GM12878 (cell line): Measurements from ENCODE around the gene POR. TPM values are rescaled to one million over a fixed set of nuclear protein-coding genes. Genes with fewer than 3 reads are reported as not detected.
A peak's percentile ranks its signal among the peaks of the same experiment; 100 is the strongest.

Experiments used
- ATAC-seq: fragments of 200-7000 bp; cut with Tn5 transposase; 3 replicates; pipeline ENCODE4 v1.9.1; 2020; ENCODE audit warnings: mild to moderate bottlenecking, moderate library complexity
- BruUV-seq: library from RNA; stranded (reverse); fragments of 400-500 nt; replicated peaks from 2 replicates; lab custom pipeline; 2021; lab: Mats Ljungman, UMichigan
- CTCF ChIA-PET: fragments of 300-600 bp; sonication (Branson Sonifier 250); formaldehyde crosslinking; extraction: SDS; loops from one replicate; lab custom pipeline; 2021; ENCODE audit warnings: inconsistent platforms; lab: Yijun Ruan, JAX
- POLR2A ChIA-PET: fragments of 350-600 bp; formaldehyde crosslinking; extraction: SDS; loops from one replicate; lab custom pipeline; 2021; ENCODE audit warnings: inconsistent platforms; lab: Charles Lee
- RAD21 ChIA-PET: fragments of 300-600 bp; sonication (Branson Sonifier 250); formaldehyde crosslinking; loops from one replicate; lab custom pipeline; 2023; ENCODE audit warnings: antibody characterized with exemption; ENCODE audit not compliant: unreplicated experiment; lab: Charles Lee
- SMC1A ChIA-PET: fragments of 300-600 bp; sonication (Branson Sonifier 250); formaldehyde crosslinking; loops from one replicate; lab custom pipeline; 2023; ENCODE audit not compliant: unreplicated experiment, uncharacterized antibody; lab: Charles Lee
- DNase-seq: peaks from one replicate; pipeline ENCODE4 v3.0.0-alpha.2; 2011; ENCODE audit warnings: low read depth, low spot score
- FAIRE-seq: peaks from 3 replicates; lab custom pipeline; 2011; peaks lifted over from hg19 to GRCh38; lab: Jason Lieb, UNC
- H2AFZ ChIP-seq: 2 replicates; pipeline ENCODE4 v1.6.0; 2011; ENCODE audit warnings: low read depth, low read length, control low read depth; ENCODE audit not compliant: control insufficient read depth
- H3K27ac ChIP-seq: 2 replicates; pipeline ENCODE4 v1.5.1; 2011; ENCODE audit warnings: control low read depth; ENCODE audit not compliant: control insufficient read depth, insufficient read depth
- H3K27me3 ChIP-seq, 2 experiments: replicated peaks in 1 of 2; 2 replicates each; pipeline versions ENCODE4 v1.6.0 to v1.6.1; 2011; ENCODE audit warnings: low read length in 1 of 2; ENCODE audit not compliant: control insufficient read depth in 2 of 2, insufficient read depth in 2 of 2
- H3K36me3 ChIP-seq, 2 experiments: 2 replicates each; pipeline ENCODE4 v1.5.1; 2011; ENCODE audit warnings: low read length in 1 of 2; ENCODE audit not compliant: control insufficient read depth in 2 of 2, insufficient read depth in 2 of 2
- H3K4me1 ChIP-seq: 2 replicates; pipeline ENCODE4 v1.6.1; 2011; ENCODE audit warnings: mild to moderate bottlenecking, low read length, moderate library complexity, mixed read lengths; ENCODE audit not compliant: control insufficient read depth, insufficient read depth
- H3K4me2 ChIP-seq: 2 replicates; pipeline ENCODE4 v1.6.0; 2011; ENCODE audit warnings: control low read depth; ENCODE audit not compliant: control insufficient read depth, insufficient read depth
- H3K4me3 ChIP-seq: fragments of 200-600 bp; sonication (generic); 2 replicates; pipeline ENCODE4 v1.5.1; 2016
- H3K79me2 ChIP-seq: 2 replicates; pipeline ENCODE4 v1.6.0; 2011; ENCODE audit warnings: low read length; ENCODE audit not compliant: control insufficient read depth, insufficient read depth
- H3K9ac ChIP-seq: 2 replicates; pipeline ENCODE4 v1.8.0; 2011; ENCODE audit warnings: low read length, control low read depth, mixed read lengths; ENCODE audit not compliant: control insufficient read depth, insufficient read depth
- H3K9me3 ChIP-seq: replicated peaks from 3 replicates; pipeline ENCODE4 v1.5.1; 2011; ENCODE audit warnings: mild to moderate bottlenecking, low read length; ENCODE audit not compliant: control insufficient read depth, insufficient read depth
- H4K20me1 ChIP-seq: 2 replicates; pipeline ENCODE4 v1.6.0; 2011; ENCODE audit not compliant: control insufficient read depth, insufficient read depth
- CTCF ChIP-seq, 3 experiments: IDR thresholded peaks in 2 of 3; conservative IDR thresholded peaks in 1 of 3; 2 replicates each; pipeline ENCODE4 v1.5.1; 2011; ENCODE audit warnings: low read depth in 3 of 3, low read length in 3 of 3, mild to moderate bottlenecking in 3 of 3, control low read depth in 2 of 3, moderate library complexity in 2 of 3, inconsistent platforms in 1 of 3, mixed read lengths in 1 of 3; ENCODE audit not compliant: control insufficient read depth in 2 of 3, insufficient read depth in 1 of 3; ENCODE audit errors: extremely low read depth in 1 of 3
- KDM1A ChIP-seq: fragments of 200-600 bp; sonication (generic); IDR thresholded peaks from 2 replicates; pipeline ENCODE4 v1.6.1; 2016; ENCODE audit warnings: borderline replicate concordance
- RAD21 ChIP-seq: IDR thresholded peaks from 2 replicates; pipeline ENCODE4 v1.6.1; 2011; ENCODE audit warnings: mild to moderate bottlenecking, low read depth, low read length, moderate library complexity; ENCODE audit not compliant: insufficient read depth
- WGBS: methylation state at CpG from one replicate; pipeline ENCODE4 v1.1.6; 2016; ENCODE audit warnings: low lambda C conversion rate; ENCODE audit not compliant: insufficient replicate concordance, insufficient coverage; ENCODE audit errors: missing lambda C conversion rate; 5-methylcytosine and 5-hydroxymethylcytosine counted together
- in situ Hi-C: fragments of 300-500 bp; cut with MboI; formaldehyde crosslinking; loops from 9 replicates; pipeline ENCODE4 v1.14.3; 2018; ENCODE audit warnings: mixed read lengths
- intact Hi-C: fragments of 100-400 bp; cut with micrococcal nuclease; formaldehyde crosslinking; loops from one replicate; pipeline ENCODE4 v1.14.2; 2022; ENCODE audit not compliant: unreplicated experiment
- polyA plus RNA-seq, 11 experiments: library from polyadenylated mRNA; depleted of rRNA in 4 of 11; unstranded in 6 of 11; stranded (reverse) in 5 of 11; fragments of >200 nt; fragmentation: Nextera tagmentation in 4 of 11; fragmentation: Illumina TruSeq in 1 of 11; extraction: Ambion mirVana in 4 of 11; extraction: Trizol in 1 of 11; gene quantifications; 1 replicate in 1 of 11; 2 replicates in 10 of 11; pipeline versions ENCODE4 v1.2.1 to v1.2.3, GENCODE V29; 2011 to 2016; ENCODE audit warnings: inconsistent platforms in 2 of 11, missing spikeins in 2 of 11, low read depth in 1 of 11
- total RNA-seq, 4 experiments: library from RNA; depleted of rRNA in 3 of 4; stranded (reverse); fragments of >200 nt in 3 of 4; fragmentation: Illumina TruSeq in 1 of 4; extraction: Trizol in 1 of 4; gene quantifications; 2 replicates each; pipeline versions ENCODE4 v1.2.1 to v1.2.3, GENCODE V29; 2013 to 2021

The POR gene
- total and polyA plus RNA-seq, 10 of the 15 experiments (the other 5 are each of a cell fraction or from before 2014, with no cell fraction given): 2.2 to 75.8 (median 35.9) TPM

- no peaks in the 10 kb centered on the region for H3K27me3 ChIP-seq
- no peak for DNase-seq
- CTCF ChIA-PET: no interaction called here
- no peaks in the 10 kb centered on the region for H3K79me2 ChIP-seq
- H3K4me2 ChIP-seq: no peak overlapping the region
- H3K27ac ChIP-seq: no peak overlapping the region
- TF ChIP-seq RAD21 (peak; percentile 21; the same call in 1 of the 2 replicates), KDM1A (no peak), CTCF (IDR thresholded peaks at IDR 0.05 in 2 of 3, conservative IDR thresholded peaks at IDR 0.05 in 1 of 3; ENCODE audit: control insufficient read depth in 2 of 3, extremely low read depth in 1 of 3, insufficient read depth in 1 of 3, low read depth in 3 of 3, low read length in 3 of 3) (0 out of 6 replicates have a peak, but pooled peaks of 1 of the 3 experiments have one; percentile 2)
- TF ChIP-seq, all 136 proteins: peak for 2
- SMC1A ChIA-PET: no interaction called here
- H3K9me3 ChIP-seq: no peaks in the 10 kb centered on the region
- peaks cover 0 to 7% of the 10 kb centered on the region in 2 experiments; a peak in 3 of 4 replicates for H3K36me3 ChIP-seq
- WGBS: 96% methylated on average over 7 of the region's 7 CpGs
- intact Hi-C loops (no loop called here), in situ Hi-C loops (no loop called here)
- H3K4me3 ChIP-seq: no peak overlapping the region
- no peak overlapping the region for H3K9ac ChIP-seq
- no peaks in the 10 kb centered on the region for H4K20me1 ChIP-seq
- RAD21 ChIA-PET: interaction anchor here (1.1 kb wide), 1 partner anchor 76 kb away, joined by 5 read pairs; no protein-coding TSS in a partner anchor
- no peak overlapping the region for H2AFZ ChIP-seq
- no peaks in the 10 kb centered on the region for H3K4me1 ChIP-seq
- ATAC-seq (no peak), FAIRE-seq (no peak)
- BruUV-seq: no TSS peak
- POLR2A ChIA-PET: interaction anchor here (0.6 kb wide), 2 partner anchors 79 to 109 kb away, joined by 4 to 5 read pairs; no protein-coding TSS in a partner anchor
Measured at GRCh38 chr7:75961218-75961617, 46.3 kb downstream of the POR start.
